K562 (cell line): ENCODE data around the gene PBX4. TPM values are rescaled to one million over a fixed set of nuclear protein-coding genes. Genes with fewer than 3 reads are reported as not detected.
A peak's percentile ranks its signal among the peaks of the same experiment; 100 is the strongest.

Experiments used
- CTBP1 ChIP-seq: fragments of 450-650 bp; IDR thresholded peaks from 2 replicates; pipeline ENCODE4 v1.6.1; 2016; ENCODE audit warnings: borderline replicate concordance
- FOXP1 ChIP-seq: sonication (generic); formaldehyde crosslinking; IDR thresholded peaks from 2 replicates; pipeline ENCODE4 v1.8.0; 2022; ENCODE audit warnings: mild to moderate bottlenecking, missing genetic modification reagents
- HIVEP1 ChIP-seq: fragments of 250-450 bp; sonication (Bioruptor Pico); IDR thresholded peaks from 2 replicates; pipeline ENCODE4 v1.4.0; 2020; ENCODE audit warnings: mild to moderate bottlenecking
- JUN ChIP-seq, 2 experiments: sonication (generic) in 1 of 2; formaldehyde crosslinking in 1 of 2; IDR thresholded peaks; 2 replicates each; pipeline versions ENCODE4 v1.6.1 to v1.8.0; 2012 to 2022; ENCODE audit warnings: borderline replicate concordance in 2 of 2, mild to moderate bottlenecking in 2 of 2, improper control_type of control experiment in 1 of 2, low read depth in 1 of 2, low read length in 1 of 2, missing genetic modification reagents in 1 of 2
- PURB ChIP-seq: sonication (generic); formaldehyde crosslinking; IDR thresholded peaks from 2 replicates; pipeline ENCODE4 v1.9.0; 2021; ENCODE audit warnings: low read depth, mild to moderate bottlenecking, missing genetic modification reagents
- SREBF1 ChIP-seq: fragments of 150-350 bp; IDR thresholded peaks from 2 replicates; pipeline ENCODE4 v1.6.1; 2014; ENCODE audit warnings: antibody characterized with exemption, low read depth, low read length, borderline replicate concordance
- ZBTB33 ChIP-seq: sonication (generic); formaldehyde crosslinking; IDR thresholded peaks from 2 replicates; pipeline ENCODE4 v1.8.1; 2023; ENCODE audit warnings: mild to moderate bottlenecking, missing genetic modification reagents
- polyA plus RNA-seq, 8 experiments: library from polyadenylated mRNA; depleted of rRNA in 4 of 8; stranded (reverse) in 5 of 8; unstranded in 3 of 8; fragments of >200 nt; fragmentation: Nextera tagmentation in 2 of 8; fragmentation: Illumina TruSeq in 1 of 8; extraction: Ambion mirVana in 2 of 8; extraction: Trizol in 1 of 8; gene quantifications; 2 replicates each; pipeline versions ENCODE4 v1.2.1 to v1.2.3, GENCODE V29; 2011 to 2014; ENCODE audit warnings: inconsistent platforms in 1 of 8, missing spikeins in 1 of 8
- total RNA-seq, 7 experiments: library from RNA; depleted of rRNA in 6 of 7; stranded (reverse); fragments of >200 nt in 6 of 7; fragmentation: Illumina TruSeq in 2 of 7; extraction: Trizol in 2 of 7; gene quantifications; 2 replicates each; pipeline versions ENCODE4 v1.2.1 to v1.2.3, GENCODE V29; 2011 to 2021; ENCODE audit warnings: low replicate concordance in 1 of 7
- TF ChIP-seq, protein P1 (sequence below): fragments of 200-800 bp; sonication (Bioruptor generic); IDR thresholded peaks from 2 replicates; pipeline ENCODE4 v1.6.1; 2017; ENCODE audit warnings: missing genetic modification characterization, missing compliant biosample characterization

PBX4 gene
- total and polyA plus RNA-seq, 9 of the 15 experiments (the other 6 are each of a cell fraction or from before 2014, with no cell fraction given) = 0.11 to 3.8 (median 1.6) TPM; not detected in 1

- TF ChIP-seq ZBTB33 (CRISPR knock-in tag) (peak; percentile 99), SREBF1 (no peak), JUN (IDR thresholded peaks at IDR 0.05; ENCODE audit: borderline replicate concordance, low read depth, low read length) (no peak), JUN (CRISPR knock-in tag; IDR thresholded peaks at IDR 0.05; ENCODE audit: borderline replicate concordance) (no peak), HIVEP1 (CRISPR knock-in tag) (no peak), PURB (no peak), CTBP1 (no peak), FOXP1 (CRISPR knock-in tag) (no peak)
- TF ChIP-seq, protein P1, sequence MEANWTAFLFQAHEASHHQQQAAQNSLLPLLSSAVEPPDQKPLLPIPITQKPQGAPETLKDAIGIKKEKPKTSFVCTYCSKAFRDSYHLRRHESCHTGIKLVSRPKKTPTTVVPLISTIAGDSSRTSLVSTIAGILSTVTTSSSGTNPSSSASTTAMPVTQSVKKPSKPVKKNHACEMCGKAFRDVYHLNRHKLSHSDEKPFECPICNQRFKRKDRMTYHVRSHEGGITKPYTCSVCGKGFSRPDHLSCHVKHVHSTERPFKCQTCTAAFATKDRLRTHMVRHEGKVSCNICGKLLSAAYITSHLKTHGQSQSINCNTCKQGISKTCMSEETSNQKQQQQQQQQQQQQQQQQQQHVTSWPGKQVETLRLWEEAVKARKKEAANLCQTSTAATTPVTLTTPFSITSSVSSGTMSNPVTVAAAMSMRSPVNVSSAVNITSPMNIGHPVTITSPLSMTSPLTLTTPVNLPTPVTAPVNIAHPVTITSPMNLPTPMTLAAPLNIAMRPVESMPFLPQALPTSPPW (CRISPR knock-in tag) = peak; percentile 48; the same call in 1 of the 2 replicates
Measured at GRCh38 chr19:19540064-19540714, 78.3 kb downstream of the PBX4 start (continued).
